Caki2 (cell line): ENCODE data around the gene SLC22A8. TPM values are rescaled to one million over a fixed set of nuclear protein-coding genes. Genes with fewer than 3 reads are reported as not detected.
"Not testable (repeated sequence)": the region's sequence is repeated elsewhere in the genome, so short reads cannot be mapped to it uniquely, and the experiment has no call there.

Source experiments
- DNase-seq: peaks from one replicate; pipeline ENCODE4 v3.0.0-alpha.2; 2015; ENCODE audit warnings: low read depth
- in situ Hi-C: cut with HindIII; loops from 2 replicates; pipeline ENCODE4 v1.10.0; 2016; ENCODE audit warnings: low sequenced_read_pairs, low pct_unique_long_range_greater_than_20kb, mixed read lengths
- total RNA-seq: library from RNA; depleted of rRNA; stranded (reverse); fragments of >200 nt; shearing (Covaris generic); gene quantifications from 2 replicates; pipeline ENCODE4 v1.2.3, GENCODE V29; 2014; ENCODE audit warnings: low replicate concordance; rRNA removed

The SLC22A8 gene
- total RNA-seq, 1 experiment from 2014 or later, result not detected

DNA sequence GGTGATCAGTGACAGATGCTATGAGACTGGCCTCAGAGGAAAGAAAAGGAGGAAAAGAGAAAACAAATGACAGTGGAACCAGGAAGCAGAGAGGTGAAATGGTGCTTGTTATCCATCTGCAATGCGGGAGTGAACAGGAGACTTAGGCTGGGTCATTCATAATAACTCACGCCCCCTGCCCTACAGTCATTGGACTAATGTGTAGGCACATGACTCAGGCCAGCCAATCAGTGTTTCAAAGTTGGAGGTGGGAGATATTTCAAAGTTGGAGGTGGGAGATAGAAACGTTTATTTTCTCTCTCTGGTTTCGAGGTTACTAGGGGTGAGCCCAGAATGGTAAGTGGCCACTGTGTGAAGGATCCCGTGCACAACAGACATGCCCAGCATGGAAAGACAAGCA lies 61.2 kb downstream of the SLC22A8 start:
- in situ Hi-C loops, result no loop called here
- no peak for DNase-seq

- in situ Hi-C loops, result no loop called here
- DNase-seq, result no peak
Observed at GRCh38 chr11:62953811-62954210, 61.8 kb downstream of the SLC22A8 start.

- no peak for DNase-seq
- in situ Hi-C loops, result no loop called here
Observed at GRCh38 chr11:62948765-62949320, 66.8 kb downstream of the SLC22A8 start.

DNA sequence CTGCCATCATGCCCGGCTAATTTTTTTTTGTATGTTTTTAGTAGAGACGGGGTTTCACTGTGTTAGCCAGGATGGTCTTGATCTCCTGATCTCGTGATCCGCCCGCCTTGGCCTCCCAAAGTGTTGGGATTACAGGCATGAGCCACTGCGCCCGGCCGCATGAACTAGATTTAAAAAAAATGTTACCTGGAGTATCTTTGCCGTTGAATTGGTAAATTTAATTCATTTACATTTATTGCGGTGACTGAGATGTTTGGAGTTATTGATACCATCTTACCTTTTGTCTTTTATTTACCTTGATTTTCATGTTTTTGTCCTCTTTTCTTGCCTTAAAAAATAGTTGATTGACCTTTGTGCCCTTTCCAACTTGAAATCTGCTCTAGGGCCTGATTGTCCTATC lies 70.1 kb downstream of the SLC22A8 start:
- in situ Hi-C loops, DNase-seq: not testable (repeated sequence)

Other genes starting within 250 kb of the SLC22A8 start
- 12.9 and 14.6 TPM in 2 replicates for gene TAF6L, start 244.4 kb downstream of the SLC22A8 start, total RNA-seq
- 14.9 and 33.8 TPM in 2 replicates for gene TMEM179B, start 228.4 kb downstream of the SLC22A8 start, total RNA-seq
- gene TMEM223, start 223.8 kb downstream of the SLC22A8 start, total RNA-seq, result 42.0 and 58.7 TPM in 2 replicates
- gene NXF1, start 210.4 kb downstream of the SLC22A8 start, total RNA-seq, result 1.5 and 6.3 TPM in 2 replicates
- gene STX5, start 183.8 kb downstream of the SLC22A8 start, total RNA-seq, result 29.6 and 39.5 TPM in 2 replicates
- gene TEX54, start 183.0 kb downstream of the SLC22A8 start, total RNA-seq, result not detected in 2 replicates
- gene WDR74, start 176.3 kb downstream of the SLC22A8 start, total RNA-seq, result 82.0 and 102 TPM in 2 replicates
- gene SLC3A2, start 134.9 kb downstream of the SLC22A8 start, total RNA-seq, result 623 and 653 TPM in 2 replicates
- not detected in 2 replicates for gene CHRM1, start 94.5 kb downstream of the SLC22A8 start, total RNA-seq
- not detected in 2 replicates for gene SLC22A6, start 30.9 kb downstream of the SLC22A8 start, total RNA-seq
- gene SLC22A24, start 128.4 kb upstream of the SLC22A8 start, total RNA-seq, result not detected in 2 replicates
- gene SLC22A25, start 227.8 kb upstream of the SLC22A8 start, total RNA-seq, result not detected in 2 replicates